ENCODE measurements around the gene KRT71.

- no peak for TF ChIP-seq POLR2AphosphoS5 (IDR thresholded peaks at IDR 0.05)
- TF ChIP-seq POLR2A (IDR thresholded peaks at IDR 0.05), result no peak
- no peak for TF ChIP-seq EP300 (IDR thresholded peaks at IDR 0.05)
- no peak for TF ChIP-seq CTCF (IDR thresholded peaks at IDR 0.05)
Measured at GRCh38 chr12:52579468-52580465, 26.8 kb upstream of the KRT71 start.

Measured in sigmoid colon (tissue), 4 donors.